KG1 (cell line): ENCODE data around the gene CNNM1.

Experiments used
- DNase-seq: peaks from one replicate; lab custom pipeline; 2025; lab: John Stamatoyannopoulos, UW

CNNM1 gene

DNA sequence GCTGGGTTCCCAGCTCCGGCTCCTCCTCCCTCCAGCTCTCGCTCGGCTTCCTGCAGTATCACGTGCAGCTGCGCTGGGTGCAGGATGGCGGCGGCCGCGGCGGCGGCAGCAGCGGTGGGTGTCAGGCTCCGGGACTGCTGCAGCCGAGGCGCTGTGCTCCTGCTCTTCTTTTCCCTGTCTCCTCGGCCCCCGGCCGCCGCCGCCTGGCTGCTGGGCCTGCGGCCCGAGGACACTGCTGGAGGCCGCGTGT lies at the start of gene CNNM1:
Gene CNNM1, plus strand, starts transcription at position 53 of the 250 bp plus-strand sequence. Its CDS starts 32 bp downstream, at position 85.
- no peak for DNase-seq

DNA sequence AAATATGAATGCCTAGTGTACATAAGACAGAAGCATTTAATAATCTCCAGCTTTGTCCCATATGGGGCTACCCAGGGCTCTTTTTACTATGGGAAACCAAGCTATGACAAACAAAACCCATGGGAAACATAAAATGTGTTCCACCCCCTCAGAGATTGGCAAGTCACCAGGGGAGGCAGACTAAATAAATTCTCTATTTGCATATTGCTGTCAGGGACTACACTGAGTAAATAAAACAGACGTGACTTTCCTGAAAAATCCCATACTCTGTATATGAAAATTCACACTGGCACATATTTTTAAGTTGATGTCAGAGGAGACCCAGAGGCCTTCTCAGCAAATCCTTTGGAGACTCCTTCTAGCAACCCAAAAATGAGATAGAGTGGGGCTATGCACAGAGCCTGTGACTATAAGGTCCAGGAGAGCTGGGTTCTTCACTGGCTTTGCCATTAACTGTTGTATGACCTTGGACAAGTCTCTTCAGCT lies 49.5 kb upstream of the CNNM1 start:
- no peak for DNase-seq

DNA sequence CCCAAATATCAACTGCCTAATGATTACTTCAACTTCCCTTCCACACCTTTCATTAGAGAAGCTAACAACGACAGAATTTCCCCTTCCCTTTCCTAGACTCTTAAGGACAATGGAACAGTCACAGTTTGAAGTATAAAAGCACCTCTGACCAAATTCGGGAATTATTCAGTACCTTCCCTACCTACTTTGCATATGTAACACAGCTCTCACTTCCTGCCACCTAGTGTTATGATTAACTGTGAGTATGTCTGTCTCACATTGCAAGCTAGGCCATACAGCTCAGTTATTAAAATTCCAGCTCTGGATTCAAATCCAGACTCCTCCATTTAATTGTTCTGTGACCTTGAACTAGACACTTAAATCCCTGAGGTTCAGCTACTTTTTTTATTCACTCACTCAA lies 48.7 kb upstream of the CNNM1 start:
- DNase-seq: no peak

DNA sequence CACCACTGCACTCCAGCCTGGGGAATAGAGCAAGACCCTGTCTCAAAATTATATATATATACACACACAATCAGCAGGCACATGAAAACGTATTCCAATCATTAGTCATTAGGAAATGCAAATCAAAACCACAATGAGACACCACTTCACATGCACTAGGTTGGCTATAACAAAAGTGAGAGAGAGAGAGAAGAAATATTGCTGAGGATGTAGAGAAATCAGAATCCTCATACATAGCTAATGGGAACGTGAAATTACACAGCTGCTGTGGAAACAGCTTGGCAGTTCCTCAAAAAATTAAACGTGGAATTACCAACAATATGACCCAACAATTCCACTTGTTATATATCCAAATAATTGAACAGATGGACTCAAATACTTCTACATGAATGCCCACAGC lies 43.3 kb upstream of the CNNM1 start:
- no peak for DNase-seq

DNA sequence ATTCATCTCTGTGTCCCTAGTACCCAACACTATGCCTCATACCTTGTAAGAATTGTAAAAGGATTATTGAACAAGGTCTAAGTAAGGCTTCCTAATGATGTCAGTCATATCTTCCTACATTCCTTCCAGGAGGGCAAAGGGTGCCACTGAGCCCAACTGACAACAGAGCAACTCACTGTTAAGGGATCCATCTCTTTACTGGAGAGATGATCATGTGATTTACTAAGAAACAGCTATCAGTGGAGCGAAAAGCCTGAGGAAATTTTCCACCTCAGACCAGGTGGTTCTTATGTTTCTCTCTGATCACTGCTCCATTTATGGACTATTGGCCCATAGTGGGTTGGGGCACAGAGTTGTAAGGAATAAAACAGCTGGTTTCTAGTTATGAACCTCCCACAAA lies 38.9 kb upstream of the CNNM1 start:
- no peak for DNase-seq

DNA sequence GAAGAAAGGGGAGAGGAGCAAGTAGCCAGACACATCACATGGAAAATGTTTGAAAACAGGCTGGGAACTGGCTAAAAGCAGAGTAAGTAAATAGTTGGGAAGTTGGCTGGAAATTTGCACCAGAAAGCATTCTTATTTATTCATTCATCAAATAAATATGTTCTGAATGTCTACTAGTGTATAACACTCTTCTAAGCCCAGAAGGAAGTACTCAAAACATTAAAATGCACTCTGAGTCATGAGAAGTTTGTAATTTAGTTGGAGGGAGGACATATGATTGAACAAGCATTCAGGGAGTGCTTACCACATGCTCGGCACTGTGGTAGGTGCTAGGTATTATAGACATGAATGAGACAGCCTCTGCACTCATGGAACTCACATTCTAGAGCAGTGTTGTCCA lies 37.0 kb upstream of the CNNM1 start:
- no peak for DNase-seq

DNA sequence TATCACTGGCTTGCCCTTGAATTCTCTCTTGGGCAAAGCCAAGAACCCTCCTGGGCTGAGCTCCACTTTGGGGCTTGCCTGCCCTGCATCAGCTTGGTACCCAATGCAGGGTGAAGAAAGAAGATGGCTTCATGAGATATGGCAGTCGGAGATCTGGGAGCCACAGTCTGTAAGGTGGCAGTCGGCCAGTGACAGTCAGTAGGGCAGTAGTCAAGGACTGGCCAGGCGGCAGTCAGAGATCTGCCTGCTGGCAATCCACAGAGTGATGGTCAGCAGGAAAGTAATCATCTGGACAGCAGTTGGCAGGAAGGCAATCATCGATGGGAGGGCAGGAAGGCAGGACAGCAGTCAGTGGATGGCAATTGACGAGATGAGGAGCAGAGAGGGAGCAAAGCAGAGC lies 32.6 kb upstream of the CNNM1 start:
- DNase-seq: no peak

DNA sequence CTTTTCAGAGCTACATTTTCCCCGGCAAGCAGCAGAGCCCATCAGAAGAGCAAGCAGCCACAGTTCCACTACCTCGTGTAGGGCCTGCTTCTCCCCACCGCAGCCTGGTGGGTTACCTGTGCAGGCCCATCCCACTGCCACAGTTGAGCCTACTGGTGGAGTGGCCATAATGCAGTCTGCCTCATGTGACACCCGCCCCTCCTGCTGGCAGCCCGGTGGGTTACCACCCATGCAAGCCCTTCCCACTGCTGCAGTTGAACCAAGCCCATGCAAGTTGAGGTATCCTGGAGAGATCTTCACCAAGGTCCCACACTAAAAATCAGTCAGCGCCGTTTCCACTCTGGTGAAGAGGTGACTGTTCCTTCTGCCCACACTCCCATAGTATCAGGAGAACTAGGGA lies 32.1 kb upstream of the CNNM1 start:
- no peak for DNase-seq

DNA sequence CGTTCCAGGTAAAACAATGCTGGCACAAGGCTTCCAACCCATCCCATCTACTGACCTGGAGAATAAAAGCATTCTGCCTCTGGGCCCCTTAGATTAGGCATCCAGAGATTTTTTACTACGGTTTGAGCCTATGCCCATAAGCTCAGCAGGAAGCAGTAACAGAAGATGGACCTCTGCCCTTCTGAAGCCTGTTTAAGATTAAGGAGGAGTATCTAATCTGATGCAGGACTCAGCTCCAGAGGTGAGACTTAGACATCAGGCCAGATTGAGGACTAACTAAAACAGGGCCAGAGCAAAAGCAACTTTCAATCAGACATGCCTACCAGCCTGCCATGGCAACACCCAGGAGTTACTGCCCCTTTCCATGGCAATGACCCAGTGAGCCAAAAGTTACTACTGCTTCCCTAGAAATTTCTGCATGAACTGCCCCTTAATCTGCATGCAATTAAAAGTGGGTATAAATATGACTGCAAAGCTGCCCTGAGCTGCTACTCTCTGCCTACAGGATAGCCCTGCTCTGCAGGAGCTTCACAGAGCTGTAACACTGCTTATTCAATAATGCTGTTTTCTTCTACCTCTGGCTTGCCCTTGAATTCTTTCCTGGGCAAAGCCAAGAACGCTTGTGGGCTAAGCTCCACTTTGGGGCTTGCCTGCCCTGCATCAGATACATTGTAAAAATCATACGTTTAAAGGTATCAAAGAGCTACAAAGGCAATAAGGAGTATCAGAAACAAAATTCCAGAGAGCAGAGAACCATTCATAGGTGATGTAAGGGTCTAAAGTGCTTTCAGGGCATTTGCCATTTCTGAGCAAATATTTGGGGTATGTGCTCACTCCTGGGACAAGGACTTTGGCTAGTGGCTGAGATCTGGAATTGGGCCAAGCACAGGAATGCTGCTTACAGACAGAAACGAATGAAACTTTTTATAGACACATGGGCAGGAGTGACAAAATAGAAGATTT lies 25.0 kb upstream of the CNNM1 start:
- DNase-seq: no peak

DNA sequence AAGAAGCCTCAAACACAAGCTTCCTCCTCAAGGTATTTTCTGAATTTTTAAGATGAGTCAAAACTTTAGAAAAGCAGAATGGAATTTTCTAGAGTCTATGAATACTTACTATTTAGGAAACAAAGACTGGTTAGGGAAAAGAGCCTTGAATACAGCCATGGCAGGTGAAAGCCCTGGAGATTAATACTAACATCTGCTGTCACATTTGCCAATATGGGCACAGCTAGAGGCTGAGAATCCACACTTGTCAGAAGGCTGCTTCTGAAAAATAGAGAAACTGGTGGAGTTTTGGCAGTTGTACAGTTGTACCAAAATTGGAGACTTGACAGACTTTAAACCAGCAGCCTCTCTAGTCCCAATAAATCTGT lies 24.3 kb upstream of the CNNM1 start:
- DNase-seq: no peak

DNA sequence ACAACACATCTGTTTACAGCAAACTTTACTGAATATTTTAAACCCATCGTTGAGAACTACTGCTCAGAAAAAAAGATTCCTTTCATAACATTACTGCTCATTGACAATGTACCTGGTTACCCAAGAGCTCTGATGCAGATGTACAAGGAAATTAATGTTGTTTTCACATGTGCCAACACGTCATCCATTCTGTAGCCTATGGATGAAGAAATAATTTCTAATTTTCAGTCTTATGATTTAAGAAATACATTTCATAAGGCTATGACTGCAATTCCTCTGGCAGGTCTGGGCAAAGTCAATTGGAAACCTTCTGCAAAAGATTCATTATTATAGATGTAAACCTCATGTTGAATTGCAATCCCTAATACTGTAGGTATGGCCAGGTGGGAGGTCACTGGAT lies 16.7 kb upstream of the CNNM1 start:
- no peak for DNase-seq

DNA sequence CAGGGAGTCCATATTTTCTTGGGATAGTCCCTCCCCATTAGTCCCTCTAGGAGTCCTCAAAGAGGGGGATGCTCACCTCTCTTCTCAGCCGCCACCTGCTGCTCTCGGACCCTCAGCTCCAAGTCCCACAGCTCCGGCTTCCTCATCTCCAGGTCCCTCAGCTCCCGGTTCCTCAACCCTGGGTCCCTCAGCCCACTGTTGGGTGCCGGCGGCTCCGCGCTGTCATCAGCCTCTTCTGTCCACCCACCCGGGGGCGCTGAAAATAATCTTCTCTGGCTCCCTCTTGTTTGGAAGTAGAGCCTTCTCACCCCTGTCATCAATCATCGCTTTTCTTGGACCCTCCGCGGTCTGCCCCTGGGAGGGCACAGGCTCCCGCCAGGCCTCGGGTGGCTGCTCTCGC lies 13.3 kb upstream of the CNNM1 start:
- DNase-seq: no peak

DNA sequence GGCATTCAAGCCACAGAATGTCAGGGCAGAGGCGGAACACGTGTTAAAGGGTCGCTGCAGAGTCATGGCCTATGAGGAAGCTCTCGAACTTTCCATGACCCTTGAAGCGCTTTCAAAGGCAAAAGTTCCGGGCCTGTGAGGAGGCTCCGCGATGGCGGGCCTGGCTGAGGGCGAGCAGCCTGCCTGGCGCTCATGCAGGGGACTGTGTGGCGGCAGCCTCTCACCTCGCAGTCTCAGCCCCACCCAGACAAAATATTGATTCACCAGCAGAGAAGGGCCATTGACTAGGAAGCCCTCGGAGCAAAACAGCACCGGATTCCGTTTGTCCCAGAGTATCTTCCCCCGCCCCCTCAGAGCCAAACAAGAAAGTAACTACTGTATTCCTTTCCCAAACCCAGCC lies 12.8 kb upstream of the CNNM1 start:
- DNase-seq: no peak

DNA sequence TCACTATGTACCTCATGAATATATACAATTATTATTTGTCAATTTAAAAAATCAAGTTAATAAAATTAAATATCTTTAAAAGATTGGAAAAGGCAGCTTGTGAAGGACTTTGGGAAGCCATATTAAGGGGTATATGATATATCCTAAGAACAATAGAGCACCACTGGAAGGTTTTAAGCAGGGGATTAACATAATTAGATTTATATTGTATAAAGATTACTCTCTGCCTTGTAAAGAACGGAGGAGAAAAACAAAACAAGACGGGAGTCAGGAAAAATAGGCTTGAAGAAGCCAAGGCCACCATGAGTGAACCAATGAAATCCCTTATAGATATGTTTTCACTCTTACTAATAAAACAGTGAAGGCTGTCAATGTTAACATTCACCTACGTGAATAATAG lies 11.1 kb upstream of the CNNM1 start:
- no peak for DNase-seq

DNA sequence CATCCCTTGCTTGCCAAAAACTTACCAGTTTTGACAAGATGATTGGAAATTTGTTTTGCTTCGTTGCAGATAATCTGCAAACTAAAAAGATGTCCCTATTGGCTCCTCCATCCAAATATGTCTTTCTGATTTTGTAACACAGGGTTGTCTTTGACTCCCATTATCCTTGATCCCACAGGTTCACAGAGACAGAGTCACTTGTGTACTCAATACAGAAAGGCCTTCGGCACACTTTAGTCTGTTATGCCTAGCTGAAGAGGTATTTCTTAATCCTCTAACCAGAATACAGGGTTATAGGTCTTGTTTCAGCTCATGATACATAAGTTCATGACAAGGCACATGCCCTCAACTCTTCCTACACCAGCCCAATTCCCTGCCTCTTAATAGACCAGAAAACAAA lies 10.7 kb upstream of the CNNM1 start:
- DNase-seq: no peak

DNA sequence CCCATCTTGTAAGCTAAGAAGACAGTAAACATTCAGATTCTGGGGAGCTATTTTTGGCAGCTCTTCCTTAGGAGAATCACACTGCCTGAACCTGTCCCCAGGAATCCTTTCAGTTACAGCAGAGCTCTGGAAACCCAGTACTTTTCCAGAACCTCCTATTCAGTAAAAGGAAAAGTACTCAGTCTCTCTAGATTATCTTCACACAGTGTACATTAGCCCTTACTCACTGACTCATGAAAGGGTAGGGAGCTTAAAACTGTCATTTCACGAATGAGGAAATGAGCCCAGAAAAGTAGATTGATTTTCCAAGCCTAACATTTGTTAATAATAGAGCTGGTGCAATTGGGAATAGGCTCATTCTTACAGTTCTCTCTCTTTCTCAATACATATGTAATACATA lies 3.9 kb upstream of the CNNM1 start:
- no peak for DNase-seq

DNA sequence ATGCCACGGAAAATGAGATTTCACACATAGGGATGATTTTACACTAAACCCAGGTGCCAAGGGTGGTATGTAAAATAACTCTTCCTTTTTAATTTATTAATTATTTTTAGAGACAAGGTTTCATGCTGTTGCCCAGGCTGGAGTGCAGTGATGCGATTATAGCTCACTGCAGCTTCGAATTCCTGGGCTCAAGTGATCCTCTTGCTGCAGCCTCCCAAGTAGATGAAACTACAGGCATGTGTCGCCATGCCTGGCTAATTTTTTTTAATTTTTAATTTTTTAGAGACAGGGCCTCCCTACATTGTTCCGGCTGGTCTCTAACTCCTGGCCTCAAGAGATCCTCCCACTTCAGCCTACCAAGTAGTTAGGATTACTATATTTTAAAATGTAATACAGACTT lies 2.3 kb upstream of the CNNM1 start:
- DNase-seq: no peak

DNA sequence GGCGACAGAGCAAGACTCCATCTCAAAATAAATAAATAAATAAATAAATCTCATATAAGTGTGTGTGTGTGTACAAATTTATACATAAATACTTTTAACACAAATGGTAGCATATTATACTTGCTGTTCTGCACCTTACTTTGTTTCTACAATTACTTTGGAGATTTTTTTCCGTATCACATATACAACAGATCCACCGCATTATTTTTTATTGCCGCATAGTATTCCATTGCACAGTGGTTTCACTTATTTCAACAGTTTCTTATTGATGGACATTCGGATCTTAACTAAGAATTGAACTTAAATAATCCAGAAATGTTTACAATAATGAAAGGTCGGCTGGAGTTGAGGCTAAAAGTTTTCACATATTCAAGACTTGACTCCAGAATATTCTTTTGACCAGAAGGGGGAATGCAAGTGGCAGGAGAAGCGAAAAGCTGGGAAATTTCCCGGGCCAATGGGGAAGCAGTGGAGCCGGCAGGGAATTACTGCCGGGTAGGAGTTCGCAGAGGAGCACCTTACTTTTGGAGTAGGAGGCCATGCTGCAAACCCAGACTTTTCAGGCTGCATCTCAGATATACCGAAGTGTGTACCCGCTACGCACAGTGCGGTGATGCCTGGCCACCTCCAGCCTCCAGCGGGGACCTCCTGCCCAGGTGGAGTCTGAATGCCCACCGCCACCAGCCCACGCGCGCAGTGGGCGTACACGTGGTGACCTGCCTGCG lies 415 bp upstream of the CNNM1 start:
- DNase-seq: no peak

DNA sequence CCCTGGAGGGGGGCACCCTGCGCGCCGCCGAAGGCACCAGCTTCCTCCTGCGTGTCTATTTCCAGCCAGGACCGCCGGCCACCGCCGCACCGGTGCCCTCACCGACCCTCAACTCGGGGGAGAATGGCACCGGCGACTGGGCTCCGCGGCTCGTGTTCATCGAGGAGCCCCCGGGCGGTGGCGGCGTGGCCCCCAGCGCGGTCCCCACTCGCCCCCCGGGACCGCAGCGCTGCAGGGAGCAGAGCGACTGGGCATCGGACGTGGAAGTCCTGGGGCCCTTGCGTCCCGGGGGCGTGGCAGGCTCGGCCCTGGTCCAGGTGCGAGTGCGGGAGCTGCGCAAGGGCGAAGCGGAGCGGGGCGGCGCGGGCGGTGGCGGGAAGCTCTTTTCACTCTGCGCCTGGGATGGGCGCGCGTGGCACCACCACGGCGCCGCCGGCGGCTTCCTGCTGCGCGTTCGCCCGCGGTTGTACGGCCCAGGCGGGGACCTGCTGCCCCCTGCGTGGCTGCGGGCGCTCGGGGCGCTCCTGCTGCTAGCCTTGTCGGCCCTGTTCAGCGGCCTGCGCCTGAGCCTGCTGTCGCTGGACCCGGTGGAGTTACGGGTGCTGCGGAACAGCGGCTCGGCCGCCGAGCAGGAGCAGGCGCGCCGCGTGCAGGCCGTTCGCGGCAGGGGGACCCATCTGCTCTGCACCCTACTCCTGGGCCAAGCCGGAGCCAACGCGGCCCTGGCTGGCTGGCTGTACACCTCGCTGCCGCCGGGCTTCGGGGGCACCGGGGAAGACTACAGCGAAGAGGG lies 594 bp downstream of the CNNM1 start:
- DNase-seq: no peak

DNA sequence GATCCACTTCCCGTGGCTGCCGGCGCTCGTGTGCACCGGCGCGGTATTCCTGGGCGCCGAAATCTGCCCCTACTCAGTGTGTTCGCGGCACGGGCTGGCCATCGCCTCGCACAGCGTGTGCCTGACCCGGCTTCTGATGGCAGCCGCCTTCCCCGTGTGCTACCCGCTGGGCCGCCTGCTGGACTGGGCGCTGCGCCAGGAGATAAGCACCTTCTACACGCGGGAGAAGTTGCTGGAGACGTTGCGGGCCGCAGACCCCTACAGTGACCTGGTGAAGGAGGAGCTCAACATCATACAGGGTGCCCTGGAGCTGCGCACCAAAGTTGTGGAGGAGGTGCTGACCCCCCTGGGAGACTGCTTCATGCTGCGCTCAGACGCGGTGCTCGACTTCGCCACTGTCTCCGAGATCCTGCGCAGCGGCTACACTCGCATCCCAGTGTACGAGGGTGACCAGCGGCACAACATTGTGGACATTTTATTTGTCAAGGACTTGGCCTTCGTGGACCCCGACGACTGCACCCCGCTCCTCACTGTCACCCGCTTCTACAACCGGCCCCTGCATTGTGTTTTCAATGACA lies 1.3 kb downstream of the CNNM1 start:
- no peak for DNase-seq

DNA sequence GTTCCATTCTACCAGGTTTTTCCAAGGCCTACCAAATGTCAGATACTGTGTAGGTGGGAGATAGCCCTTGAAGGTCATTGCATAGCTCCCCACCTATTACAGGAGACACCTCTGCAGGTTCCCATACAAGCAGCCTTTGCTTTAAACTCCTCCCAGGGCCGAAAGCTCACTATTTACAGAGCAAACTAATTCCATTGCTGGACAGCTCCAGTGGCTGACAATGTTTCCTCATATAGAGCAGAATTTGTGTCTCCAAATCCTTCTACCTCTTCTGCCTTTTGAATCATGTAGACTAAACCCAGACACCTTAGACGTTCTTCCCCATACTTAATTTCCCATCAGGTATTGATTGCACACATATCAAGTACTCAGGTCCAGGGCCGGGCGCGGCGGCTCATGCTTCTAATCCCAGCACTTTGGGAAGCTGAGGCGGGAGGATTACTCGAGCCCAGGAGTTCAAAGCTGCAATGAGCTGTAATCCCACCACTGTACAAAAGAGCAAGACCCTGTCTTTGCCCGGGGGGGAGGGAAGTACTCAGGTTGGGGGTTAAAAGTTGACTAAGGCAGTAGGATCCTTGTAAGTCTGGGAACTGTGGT lies 2.1 kb downstream of the CNNM1 start:
- no peak for DNase-seq

DNA sequence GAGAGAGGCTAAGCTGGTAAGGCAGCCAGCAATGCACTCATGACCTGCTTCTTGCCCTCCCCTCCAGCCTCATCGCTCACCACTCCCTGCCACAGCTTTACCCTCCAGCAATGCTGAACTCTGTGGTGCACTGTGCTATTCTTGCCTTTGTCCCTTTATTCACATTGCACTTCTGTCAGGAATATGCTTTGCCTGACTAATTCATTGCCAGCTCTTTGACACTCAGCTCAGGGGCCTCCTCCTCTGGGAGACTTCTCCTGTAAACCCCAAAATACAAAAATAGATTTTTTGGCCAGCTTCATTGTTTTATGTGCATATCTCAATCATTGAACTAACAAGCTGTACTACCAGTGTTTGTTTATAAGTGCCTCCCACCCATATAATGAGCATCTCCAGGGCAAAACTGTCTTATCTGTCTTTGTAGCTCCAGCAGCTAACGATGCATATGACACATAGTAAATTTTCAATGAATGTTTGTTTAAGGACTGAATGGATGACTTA lies 8.2 kb downstream of the CNNM1 start:
- no peak for DNase-seq
